ENCODE results near the gene SMPD2. TPM values are rescaled to one million over a fixed set of nuclear protein-coding genes. Genes with fewer than 3 reads are reported as not detected.
A peak's percentile ranks its signal among the peaks of the same experiment; 100 is the strongest.

The SMPD2 gene
- total RNA-seq, 2 donors from 2014 or later: 21.9 to 27.5 TPM

GRCh38 chr6:109450801-109451200 is 10.3 kb downstream of the SMPD2 start:
- Histone ChIP-seq H3K4me3 (no peak overlapping the region), H3K27me3 (no peaks in the 10 kb centered on the region), H3K4me1 (peaks cover 8% of the 10 kb centered on the region), H3K36me3 (no peaks in the 10 kb centered on the region), H3K27ac (no peak overlapping the region), H3K9ac (ENCODE audit: low read depth in 2 of 2, low read length in 2 of 2) (no peak overlapping the region), H3K9me3 (no peaks in the 10 kb centered on the region)
- intact Hi-C loops (cut with DNase I): no loop called here
- no peak for TF ChIP-seq CTCF (IDR thresholded peaks at IDR 0.05)
- DNase-seq: no peak

GRCh38 chr6:109451376-109451775 is 10.9 kb downstream of the SMPD2 start:
- TF ChIP-seq CTCF (IDR thresholded peaks at IDR 0.05): no peak
- Histone ChIP-seq H3K27ac (no peak overlapping the region), H3K9ac (ENCODE audit: low read depth in 2 of 2, low read length in 2 of 2) (no peak overlapping the region), H3K4me3 (no peak overlapping the region), H3K36me3 (no peaks in the 10 kb centered on the region), H3K4me1 (peaks cover 8% of the 10 kb centered on the region), H3K9me3 (no peaks in the 10 kb centered on the region), H3K27me3 (no peaks in the 10 kb centered on the region)
- intact Hi-C loops (cut with DNase I): no loop called here
- no peak for DNase-seq

- Histone ChIP-seq H3K36me3 (no peaks in the 10 kb centered on the region), H3K27ac (no peak overlapping the region), H3K9ac (ENCODE audit: low read depth in 2 of 2, low read length in 2 of 2) (no peak overlapping the region), H3K4me1 (peaks cover 11% of the 10 kb centered on the region), H3K4me3 (no peak overlapping the region), H3K27me3 (no peaks in the 10 kb centered on the region), H3K9me3 (no peaks in the 10 kb centered on the region)
- intact Hi-C loops (cut with DNase I): no loop called here
- no peak for DNase-seq
- no peak for TF ChIP-seq CTCF (IDR thresholded peaks at IDR 0.05)
Observed at GRCh38 chr6:109452181-109452580, 11.7 kb downstream of the SMPD2 start.

- peaks cover 12% of the 10 kb centered on the region for H3K4me1 ChIP-seq
- no peaks in the 10 kb centered on the region for H3K27me3 ChIP-seq
- H3K9ac ChIP-seq (ENCODE audit: low read depth in 2 of 2, low read length in 2 of 2): no peak overlapping the region
- H3K36me3 ChIP-seq: no peaks in the 10 kb centered on the region
- H3K27ac ChIP-seq: no peak overlapping the region
- no peak overlapping the region for H3K4me3 ChIP-seq
- no peaks in the 10 kb centered on the region for H3K9me3 ChIP-seq
- no peak for DNase-seq
- no peak for TF ChIP-seq CTCF (IDR thresholded peaks at IDR 0.05)
- intact Hi-C loops (cut with DNase I): no loop called here
Observed at GRCh38 chr6:109453156-109453555, 12.6 kb downstream of the SMPD2 start.

GRCh38 chr6:109453594-109454495 is 13.3 kb downstream of the SMPD2 start:
- Histone ChIP-seq H3K36me3 (no peaks in the 10 kb centered on the region), H3K4me3 (peak overlapping the region; percentile 63), H3K4me1 (peaks cover 16% of the 10 kb centered on the region), H3K9ac (ENCODE audit: low read depth in 2 of 2, low read length in 2 of 2) (peak overlapping the region; percentile 88 to 95), H3K9me3 (no peaks in the 10 kb centered on the region), H3K27ac (peak overlapping the region; percentile 78), H3K27me3 (no peaks in the 10 kb centered on the region)
- intact Hi-C loops (cut with DNase I): no loop called here
- no peak for DNase-seq
- TF ChIP-seq CTCF (IDR thresholded peaks at IDR 0.05): no peak
